Measurements from ENCODE around the gene NADK.

The NADK gene

DNA sequence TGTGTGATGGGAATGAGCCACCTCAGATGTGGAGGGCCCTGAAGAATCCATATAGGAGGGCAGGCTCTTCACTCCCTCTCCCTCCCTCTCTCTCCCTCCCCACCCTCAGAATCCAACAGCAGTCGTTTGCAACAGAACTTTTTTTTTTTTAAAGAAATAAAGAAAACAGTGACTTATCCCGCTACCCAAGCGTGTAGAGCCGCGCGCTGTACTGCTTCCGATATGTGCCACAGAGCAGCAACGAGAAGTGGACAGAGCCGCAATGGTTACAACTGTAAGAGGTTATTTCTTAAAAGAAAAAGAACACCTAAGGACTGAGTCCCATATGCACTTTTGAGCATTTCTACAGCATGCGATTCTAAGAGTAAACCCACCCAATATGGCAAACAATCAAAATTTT, 7.4 kb upstream of the NADK start:
- DNase-seq: no peak

DNA sequence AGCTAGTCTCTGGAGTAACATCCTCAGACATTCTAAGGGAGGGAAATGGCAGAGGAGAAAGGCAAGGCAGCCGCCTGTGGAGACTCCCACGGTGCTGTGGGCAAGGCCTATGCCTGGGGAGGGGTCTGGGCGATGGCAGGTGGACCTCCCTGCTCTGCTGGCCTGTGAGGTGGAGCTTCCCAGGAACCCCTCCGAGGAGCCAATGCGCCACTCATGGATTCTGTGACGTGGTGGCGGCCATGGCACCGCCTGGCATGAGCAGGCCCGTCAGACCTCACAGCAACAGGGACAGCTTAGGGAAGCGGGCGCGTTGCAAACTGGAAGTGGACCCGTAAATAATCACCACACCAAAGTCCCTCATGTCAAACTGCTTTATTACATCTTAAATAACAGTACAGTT, 6.7 kb upstream of the NADK start:
- no peak for DNase-seq

DNA sequence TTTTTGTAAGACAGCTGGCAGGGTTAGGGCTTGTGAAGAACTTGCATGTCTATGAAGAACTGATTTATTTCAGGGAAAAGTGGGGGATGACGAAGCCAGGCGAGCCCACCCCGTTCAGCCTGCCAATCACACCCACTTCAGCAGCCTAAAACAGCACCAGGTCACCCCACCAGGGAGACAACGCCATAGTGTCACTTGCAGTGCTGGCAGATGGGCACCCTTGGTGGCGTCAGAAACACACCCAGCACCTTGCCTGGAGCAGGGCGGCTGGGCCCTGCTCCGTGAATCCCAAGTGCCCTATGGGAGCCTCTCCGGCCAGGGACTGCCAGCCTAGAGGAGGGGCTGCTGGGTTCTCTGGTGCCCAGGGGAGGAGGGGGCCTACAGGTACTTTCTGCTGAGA, 5.0 kb upstream of the NADK start:
- DNase-seq: no peak

DNA sequence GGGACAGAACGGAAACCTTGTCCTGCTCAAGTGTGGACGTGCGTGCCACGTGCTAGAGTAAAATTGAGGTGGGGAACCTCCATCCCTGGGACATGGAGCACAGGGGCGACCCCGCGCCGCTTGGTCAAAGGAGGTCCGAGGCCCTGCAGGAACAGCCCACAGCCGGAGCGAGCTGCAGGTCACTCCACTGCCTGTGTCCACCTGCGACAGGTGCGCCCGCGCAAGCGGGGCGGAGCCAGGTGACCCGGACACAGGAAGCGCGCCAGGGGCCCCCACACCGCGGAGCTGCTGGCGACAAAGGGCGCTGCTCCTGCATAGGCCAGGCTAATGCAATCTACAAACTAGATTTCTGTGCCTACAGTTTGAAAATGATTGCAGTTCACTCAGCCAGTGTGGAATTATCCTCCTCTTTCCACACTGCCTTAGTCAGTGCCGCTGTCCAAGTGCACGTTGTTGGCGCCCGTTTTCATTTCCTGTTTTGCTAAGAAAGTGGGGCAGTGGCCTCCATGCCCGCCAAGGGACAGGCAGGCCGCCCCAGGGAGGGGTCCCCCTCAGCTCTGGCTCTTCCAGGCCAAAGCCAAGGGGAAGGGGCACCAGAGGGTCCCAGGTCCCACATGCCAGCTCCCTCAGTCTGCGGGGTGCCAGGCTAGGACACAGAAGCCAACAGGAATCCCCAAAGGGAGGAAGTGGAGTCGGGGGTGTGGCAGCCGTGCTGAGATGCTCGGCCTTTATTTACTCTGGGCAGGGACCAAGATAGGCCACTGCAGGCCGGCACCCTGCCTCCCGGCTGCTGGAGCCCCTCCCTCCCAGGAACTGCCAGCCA, 4.3 kb upstream of the NADK start:
- DNase-seq: no peak

DNA sequence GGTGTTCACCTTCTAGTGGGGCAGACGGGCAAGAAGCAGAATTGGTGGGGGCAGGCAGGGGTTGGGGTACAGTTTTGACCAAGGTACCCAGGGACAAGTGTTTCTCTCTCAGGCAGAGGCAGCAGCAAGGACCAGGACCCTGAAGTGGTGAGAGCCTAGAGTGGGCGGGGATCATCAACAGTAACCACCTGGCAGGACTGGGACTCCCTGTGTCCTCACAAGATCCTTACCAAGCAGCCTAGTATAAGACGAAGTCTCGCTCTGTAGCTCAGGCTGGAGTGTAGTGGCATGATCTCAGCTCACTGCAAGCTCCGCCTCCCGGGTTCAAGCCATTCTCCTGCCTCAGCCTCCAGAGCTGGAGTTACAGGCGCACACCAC, 3.2 kb upstream of the NADK start:
- no peak for DNase-seq

DNA sequence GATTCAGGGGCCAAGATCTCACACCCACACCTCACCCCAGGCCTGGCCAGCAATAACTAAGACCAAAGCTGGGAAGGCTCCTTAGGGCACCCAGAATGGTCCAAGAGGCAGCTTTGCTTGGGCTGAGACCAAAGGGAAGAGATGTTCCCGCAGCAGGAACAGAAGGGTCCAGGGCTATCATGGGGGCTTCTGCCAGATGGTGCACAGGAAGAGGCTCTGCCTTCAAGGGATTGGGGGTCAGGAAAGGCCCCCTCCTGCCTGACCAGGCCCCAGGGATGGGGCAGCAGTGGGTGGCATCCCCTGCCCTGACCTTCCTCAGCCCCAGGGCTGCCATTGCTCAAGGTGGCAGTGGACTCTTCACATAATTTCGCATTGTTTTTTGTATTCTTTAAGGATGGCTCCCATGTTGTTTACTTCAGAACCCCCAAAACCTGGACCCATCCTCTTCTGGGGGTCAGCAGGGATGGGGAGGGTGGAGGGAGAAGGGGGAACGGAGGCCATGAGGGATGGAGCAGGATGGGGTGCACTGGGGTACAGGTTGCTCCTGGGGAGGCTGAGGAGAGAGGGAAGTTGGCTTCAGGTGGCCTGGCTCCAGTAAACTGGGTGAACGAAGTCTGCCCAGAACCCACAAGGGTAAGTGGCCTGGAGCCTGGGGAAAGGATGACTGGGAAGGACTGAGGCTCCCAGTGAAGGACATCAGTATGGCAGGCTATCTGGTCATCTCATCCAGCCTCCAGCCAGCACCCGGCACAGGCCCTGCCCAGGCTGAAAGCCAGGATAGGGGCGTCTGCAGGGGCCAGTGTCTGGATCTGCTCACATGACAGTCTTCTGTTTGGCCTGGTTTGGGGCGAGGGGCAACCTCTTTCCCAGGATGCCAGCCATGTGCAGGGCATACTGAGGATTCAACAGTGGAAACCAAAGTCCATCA, 2.6 kb upstream of the NADK start:
- no peak for DNase-seq

DNA sequence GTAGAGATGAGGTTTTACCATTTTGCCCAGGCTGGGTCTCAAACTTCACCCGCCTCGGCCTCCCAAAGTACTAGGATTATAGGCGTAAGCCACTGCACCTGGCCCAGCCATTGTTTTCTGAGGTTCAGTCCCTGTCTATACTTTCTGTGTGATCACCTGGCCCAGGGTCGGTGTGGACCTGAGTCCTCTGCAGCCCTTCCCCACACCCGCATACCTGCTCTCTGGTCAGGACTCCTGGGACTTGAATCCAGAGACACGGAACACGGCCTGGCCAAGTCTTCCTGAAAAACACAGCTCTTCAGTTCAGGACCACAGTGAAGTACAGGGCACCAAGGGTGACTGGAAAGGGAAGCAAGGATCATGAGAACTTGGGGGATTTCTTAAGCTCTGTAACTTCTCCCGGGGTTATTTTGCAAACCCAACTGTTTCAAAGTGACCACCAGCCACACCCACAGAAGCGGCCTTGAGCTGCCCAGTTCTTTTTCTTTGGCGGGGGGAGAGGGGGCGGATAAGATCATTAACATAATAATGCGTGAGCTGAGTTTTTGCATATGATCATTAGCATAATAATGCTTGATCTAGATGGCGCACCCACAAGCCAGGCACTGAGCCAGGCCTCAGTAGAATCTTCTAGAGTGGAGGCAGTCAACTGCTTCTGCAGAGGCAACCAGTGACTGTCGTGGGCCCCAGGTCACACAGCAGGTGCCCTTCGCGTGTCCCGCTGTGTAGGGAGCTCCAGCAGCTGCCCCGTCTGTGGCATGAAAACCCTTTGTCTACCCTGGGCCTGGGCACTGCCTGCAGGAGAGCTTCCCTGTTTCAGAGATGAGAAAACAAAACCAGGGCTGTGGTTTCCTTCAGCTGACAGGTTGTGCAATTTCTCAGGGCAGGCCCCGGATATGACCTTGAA, 1.7 kb upstream of the NADK start:
- peak in 1 of 4 experiments; percentile 30 for DNase-seq

DNA sequence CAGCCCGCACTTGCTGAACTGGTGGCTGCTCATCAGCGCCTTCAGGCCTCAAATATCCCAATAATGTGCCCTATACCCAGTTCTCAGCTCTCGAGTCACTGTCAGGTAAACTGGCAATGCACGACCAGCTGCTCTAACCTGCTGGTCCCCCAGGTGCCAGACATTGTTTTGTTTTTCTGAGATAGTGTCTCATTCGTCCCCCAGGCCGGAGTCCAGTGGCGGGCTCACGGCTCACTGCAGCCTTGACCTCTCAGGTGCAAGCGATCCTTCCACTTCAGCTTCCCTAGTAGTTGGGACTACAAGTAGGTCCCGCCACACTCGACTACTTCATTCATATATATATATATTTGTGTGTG, 1.0 kb upstream of the NADK start:
- DNase-seq: no peak

DNA sequence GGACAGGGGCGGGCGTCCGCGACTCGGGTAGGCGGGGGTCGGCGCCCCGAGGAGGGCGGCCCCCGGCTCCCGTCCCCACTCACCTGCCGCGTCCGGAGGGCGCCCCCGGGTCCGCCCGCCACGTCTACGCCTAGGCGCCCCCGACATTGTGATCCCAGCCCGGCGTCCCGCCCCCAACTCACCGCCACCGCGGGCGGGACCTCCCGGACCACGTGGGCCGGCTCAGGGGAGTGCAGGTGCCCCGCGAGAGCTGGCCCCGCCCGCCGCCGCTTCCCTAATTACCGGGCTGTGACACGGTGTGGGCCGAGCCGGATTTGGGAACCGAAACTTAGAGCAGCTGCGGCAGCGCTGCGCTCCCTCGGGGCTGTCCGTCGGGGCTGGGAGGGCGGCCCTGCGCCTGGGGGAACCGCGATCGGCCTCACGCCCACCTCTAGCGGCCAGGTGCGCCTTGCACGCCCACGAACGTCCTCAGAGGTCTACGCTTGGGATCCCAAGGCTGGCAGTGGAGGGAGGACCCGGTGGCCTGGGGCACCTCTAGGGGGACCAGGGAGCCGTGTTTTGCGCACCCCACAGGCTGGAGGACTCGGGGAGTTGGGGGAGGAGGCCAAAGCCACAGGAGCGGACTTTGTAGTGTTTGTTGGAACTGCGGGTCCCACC, 521 bp upstream of the NADK start:
- peak; percentile 52 to 65 (median 59) for DNase-seq

DNA sequence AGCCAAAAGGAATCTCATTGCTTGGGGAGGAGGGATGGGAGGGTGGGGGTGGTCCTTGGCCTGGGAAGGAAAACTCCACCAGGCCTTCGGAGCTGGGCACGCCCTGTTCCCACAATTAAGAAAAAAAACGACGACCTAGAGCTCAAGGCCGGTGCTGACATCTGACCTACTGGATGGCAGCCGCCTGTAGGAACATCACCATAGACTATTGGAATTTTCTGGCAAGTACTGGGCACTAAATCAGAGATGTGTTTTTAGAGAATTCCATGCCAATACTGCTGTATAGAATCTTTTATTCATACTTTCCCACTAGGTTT, 729 bp downstream of the NADK start:
- no peak for DNase-seq

DNA sequence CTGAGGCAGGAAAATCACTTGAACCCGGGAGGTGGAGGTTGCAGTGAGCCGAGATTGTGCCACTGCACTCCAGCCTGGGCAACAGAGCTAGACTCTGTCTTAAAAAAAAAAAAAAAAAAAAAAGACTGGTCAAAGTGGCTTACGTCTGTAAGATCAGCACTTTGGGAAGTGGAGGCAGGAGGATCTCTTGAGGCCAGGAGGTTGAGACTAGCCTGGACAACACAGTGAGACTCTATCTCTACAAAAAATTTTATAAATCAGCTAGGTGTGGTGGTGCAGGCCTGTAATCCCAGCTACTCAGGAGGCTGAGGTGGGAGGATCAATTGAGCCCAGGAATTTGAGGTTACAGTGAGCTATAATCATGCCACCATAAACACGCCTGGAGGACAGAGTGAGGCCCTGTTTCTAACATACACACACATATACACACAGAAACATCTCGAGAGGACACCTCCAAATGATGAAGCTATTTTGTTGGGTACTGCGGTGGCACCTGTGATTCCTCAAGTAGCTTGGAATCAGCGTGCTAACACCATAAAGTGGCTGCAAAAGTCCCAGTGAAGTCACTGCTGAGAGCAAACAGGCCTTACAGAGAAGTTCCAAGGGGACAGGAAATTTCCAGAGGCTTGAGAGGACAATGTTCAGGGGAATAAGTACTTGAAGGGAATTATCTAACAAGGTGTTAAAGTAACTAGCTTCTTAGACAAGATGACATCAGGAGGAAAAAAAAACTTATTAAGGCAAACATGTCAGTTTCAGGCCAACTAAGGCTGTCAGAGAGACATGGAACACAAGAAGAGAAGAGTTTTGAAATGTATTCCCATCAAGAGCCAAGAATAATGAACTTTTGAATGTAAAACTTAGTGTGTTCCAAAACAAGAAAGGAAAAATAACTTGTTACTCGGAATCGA, 1.3 kb downstream of the NADK start:
- DNase-seq: no peak

DNA sequence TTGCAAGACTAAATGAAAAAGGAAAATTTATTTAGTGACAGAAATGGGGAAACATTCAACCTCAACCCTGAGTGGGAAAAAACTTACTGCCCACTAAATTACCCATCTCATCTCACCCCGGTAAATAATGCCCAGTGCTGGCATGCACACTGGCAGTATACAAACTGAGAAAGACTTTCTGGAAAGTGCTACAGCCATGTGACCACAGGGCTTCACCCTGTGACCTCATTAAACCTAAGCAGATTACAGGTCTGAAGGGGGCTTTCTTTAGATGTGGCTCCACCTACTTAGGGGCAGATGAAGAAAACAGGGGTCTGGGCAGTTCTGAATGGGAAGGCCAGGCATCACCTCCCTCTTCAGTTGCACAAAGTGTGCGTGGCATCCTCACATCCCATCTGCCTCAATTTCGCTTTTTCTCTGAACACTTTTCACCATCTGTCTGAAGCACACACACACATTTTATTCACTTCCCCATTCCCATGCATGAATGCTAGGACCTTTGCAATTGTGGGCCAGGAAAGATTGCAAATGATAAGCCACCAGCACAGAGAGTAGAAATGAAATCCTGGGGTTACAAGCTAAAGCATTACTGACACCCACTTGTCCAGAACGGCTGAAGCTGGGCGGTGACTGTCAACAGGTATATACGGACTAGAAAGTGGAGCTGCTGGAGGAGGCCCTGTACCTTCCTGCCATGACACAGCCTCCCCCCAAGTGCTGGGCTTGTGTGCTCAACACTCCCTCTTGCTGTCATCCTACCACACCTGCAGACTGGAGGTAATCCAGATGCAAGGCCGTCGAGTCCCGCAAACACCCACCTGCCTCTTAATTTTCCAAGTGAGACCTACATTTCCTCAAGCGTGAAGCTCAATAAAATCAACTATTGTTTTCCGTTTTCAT, 2.7 kb downstream of the NADK start:
- no peak for DNase-seq

DNA sequence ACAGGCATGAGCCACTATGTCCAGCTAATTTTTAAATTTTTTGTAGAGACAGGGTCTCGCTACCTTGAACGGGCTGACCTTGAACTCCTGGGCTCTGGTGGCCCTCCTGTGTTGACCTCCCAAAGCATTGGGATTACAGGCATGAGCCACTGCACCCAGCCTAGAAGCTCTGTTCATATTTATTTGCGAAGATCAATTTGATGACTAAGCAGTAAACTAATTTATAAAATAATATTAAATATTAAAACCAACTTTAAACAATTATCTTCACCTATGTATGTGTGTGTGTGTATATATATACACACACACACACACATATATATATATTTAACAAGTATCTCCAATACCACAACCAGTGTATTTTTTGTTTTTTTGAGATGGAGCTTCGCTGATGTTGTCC, 4.4 kb downstream of the NADK start:
- DNase-seq: no peak

DNA sequence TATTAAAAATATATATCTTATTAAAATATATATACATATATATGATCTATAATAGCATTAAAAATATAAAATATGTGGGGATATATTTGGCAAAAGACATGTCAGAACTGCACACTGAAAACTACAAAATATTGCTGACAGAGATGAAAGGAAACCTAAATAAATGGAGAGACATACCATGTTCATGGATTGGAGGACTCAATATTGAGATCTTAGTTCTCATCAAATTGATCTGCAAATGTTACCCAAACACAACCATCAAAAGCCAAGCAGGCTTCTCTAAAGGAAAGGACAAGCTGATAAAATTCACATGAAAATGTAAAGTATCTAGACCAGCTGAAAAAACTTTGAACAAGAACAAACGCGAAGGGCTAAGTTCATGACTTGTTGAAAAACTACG, 7.2 kb downstream of the NADK start:
- no peak for DNase-seq

DNA sequence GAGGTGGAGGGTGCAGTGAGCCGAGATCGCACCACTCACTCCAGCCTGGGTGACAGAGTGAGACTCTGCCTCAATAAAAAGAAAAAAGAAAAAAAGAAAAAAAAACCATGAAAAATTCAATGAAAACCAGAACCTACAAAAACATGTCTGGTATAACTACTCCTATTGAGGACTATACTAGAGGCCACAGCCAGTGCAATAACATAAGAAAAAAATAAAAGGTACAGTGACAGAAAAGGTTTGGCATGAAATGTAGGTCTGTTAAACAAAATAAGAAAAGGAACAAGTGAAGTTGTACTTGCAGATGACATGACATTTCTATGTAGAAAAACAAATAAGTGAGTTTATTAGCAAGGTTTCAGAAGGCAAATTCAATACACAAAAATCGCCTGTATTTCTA, 8.2 kb downstream of the NADK start:
- no peak for DNase-seq

DNA sequence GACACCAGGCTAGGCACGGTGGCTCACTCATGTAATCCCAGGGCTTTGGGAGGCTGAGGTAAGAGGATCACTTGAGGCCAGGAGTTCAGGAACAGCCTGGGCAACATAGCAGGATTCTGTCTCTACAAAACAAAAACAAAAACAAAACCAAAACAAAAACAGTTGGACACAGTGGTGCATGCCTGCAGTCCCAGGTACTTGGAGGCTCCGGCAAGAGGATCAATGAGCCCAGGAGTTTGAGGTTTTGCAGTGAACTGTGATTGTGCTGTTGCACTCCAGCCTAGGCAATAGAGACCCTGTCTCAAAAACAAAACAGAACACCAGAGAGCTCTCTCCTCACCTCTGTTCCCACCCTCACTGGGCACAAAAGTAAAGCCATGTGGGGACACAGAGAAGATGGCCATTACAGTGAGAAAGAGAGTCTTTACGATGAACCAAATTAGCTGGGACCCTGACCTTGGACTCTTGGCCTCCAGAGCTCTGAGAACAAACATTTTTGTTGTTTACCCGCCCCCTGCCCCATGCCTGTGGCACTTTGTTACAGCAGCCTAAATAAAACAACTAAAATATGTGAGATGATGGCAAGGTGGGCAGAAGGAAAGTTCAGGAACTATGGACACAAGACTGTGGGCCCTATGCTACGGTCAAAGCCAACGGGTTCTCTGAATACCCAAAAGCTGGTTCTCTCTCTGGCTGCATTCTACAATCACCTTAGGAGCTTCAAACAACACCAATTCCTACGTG, 9.8 kb downstream of the NADK start:
- DNase-seq: no peak

DNA sequence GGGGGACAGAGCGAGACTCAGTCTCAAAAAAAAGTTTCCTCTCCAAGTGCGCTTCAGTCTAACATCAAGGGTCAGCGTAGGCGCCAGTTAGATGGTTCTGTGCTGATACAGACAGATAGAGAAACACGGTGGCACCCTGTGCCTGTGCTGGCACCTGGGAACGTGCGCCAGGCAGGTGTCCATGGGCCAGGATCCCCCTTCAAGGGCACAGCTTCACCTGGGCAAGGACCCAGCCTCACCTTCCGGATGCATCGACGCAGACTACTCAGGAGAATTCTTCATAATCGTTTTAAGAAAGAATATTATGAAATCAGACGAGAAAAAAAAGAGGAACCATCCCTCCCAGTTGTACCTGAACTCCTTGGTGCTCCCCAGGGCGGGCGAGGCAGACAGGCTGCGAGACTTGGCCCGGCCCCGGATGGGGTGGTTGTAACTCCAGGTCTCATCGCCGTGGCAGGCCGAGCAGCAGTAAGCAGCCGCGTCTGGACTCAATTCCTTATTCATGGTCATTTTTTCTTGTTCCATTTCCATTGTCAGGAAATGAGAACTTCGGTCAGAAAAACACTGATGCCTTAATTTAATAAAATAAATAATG, 13.3 kb downstream of the NADK start:
- no peak for DNase-seq

DNA sequence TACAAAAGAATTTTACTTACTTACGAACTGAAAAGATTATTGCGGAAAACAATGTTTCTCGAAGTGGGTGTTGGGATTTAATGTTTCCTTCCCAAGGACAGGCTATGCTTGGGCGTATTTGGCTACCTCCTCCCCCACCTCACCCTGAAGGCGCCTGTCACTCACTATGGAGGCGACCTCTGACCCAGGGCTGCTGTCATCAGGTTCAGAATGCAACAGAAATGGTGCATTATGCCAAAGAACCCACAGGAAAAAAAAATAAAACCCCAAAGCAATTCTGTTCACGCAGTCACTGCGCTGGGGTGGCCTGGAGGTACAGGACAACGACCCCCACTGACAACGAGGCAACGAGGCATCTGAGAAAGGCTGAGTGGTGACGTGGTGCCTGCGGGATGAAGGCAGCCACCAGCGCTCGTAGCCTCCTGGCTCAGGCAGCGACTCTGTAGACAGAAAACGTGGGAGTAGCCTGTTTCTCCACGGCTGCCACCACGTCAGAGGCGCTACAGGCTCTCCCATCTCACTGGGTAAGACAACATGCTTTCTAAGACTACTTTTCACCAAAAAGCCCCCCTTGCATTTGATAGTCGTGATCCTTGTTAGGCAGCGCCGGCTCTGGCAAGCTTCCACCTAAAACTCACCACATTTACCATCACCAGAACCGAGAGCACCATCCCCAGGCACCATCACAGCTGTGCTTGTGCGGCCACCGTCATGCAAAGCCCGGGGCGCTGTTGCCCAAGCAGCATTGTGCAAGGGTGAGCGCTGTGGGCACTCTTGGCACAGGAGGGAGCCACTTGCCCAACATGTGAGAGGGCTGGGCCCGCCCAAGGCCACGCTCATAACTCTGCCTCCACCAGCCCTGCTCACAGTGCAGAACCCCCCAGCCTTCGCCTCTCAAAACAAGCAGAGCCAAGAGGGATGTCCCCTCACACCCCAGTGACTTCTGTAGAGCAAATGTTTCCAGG, 14.3 kb downstream of the NADK start:
- DNase-seq: no peak
